Gastroesophageal sphincter (tissue), 3 donors: ENCODE measurements around the gene HIVEP2.

Source experiments
- CTCF ChIP-seq, 4 experiments: fragments of 200-600 bp in 2 of 4; fragments of 450-650 bp in 2 of 4; sonication (generic) in 1 of 4; IDR thresholded peaks; one replicate each; pipeline ENCODE4 v1.5.1; 2017 to 2019; ENCODE audit warnings: antibody characterized with exemption in 4 of 4, mild to moderate bottlenecking in 2 of 4, moderate library complexity in 2 of 4
- EP300 ChIP-seq: sonication (generic); formaldehyde crosslinking; IDR thresholded peaks from one replicate; pipeline ENCODE4 v1.6.1; 2017; ENCODE audit warnings: antibody characterized with exemption, mild to moderate bottlenecking
- POLR2A ChIP-seq, 2 donors: fragments of 450-650 bp; IDR thresholded peaks; one replicate each; pipeline ENCODE4 v1.6.1; 2017; ENCODE audit warnings: antibody characterized with exemption in 2 of 2, mild to moderate bottlenecking in 2 of 2, moderate library complexity in 1 of 2
- POLR2AphosphoS5 ChIP-seq: sonication (generic); formaldehyde crosslinking; IDR thresholded peaks from one replicate; pipeline ENCODE4 v1.6.1; 2017; ENCODE audit warnings: antibody characterized with exemption

- TF ChIP-seq CTCF (IDR thresholded peaks at IDR 0.05) = no peak
- no peak for TF ChIP-seq POLR2AphosphoS5
- TF ChIP-seq EP300 = no peak
- no peak for TF ChIP-seq POLR2A (IDR thresholded peaks at IDR 0.05)
Measured at GRCh38 chr6:142816486-142816885, 128.5 kb downstream of the HIVEP2 start.
